Prostate gland (tissue), 2 donors: ENCODE results near the gene GREB1.
A peak's percentile ranks its signal among the peaks of the same experiment; 100 is the strongest.

ENCODE experiments used
- POLR2A ChIP-seq: fragments of 450-650 bp; IDR thresholded peaks from one replicate; pipeline ENCODE4 v1.6.1; 2016; ENCODE audit warnings: antibody characterized with exemption, mild to moderate bottlenecking
- POLR2AphosphoS5 ChIP-seq: sonication (generic); formaldehyde crosslinking; IDR thresholded peaks from one replicate; pipeline ENCODE4 v1.6.1; 2017; ENCODE audit warnings: antibody characterized with exemption
- TF ChIP-seq, protein P1 (sequence below), 4 experiments: fragments of 200-600 bp in 2 of 4; fragments of 450-650 bp in 2 of 4; sonication (generic) in 2 of 4; IDR thresholded peaks; 1 replicate in 3 of 4; 2 replicates in 1 of 4; pipeline ENCODE4 v1.5.1; 2016 to 2019; ENCODE audit warnings: antibody characterized with exemption in 4 of 4, mild to moderate bottlenecking in 2 of 4, moderate library complexity in 2 of 4

DNA sequence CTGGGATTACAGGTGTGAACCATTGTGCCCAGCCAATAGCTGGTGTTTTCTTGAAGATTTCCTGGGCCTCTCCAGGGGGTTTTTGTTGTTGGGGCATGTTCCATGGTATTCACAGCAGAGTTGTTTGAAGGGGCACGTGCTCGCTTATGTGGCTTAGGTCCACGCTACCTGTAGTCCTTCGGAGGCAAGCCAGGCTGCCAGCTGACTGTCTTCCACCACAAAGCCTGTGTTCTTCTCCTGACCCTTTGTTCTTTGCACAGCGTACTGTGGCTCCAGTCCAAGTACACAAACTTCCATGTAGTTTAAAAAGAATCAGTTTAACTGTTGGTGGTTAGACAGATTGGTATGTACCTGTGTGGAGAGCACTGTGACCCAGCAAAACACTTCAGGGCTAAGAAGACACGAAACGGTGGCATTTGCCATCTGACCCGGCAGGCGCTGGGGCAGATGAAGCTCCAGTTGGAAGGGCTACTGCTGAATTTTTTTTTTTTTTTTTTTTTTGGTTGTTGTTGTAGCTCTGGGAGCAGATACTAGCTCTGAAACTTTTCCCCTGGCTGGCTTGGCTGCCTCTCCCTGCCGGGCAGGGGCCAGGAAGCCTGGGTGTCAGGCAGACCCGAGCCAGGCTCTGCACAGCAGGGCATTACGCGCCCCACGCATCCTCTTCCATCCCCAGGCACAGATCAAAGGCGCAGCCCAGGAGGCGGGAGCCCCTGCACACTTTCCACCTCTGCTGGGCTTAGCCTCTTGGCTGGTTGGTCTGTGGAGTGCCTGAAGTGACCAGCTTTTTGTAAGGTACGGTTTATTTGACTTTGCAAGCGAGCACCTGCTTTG is 5.7 kb downstream of the GREB1 start:
- TF ChIP-seq, protein P1, sequence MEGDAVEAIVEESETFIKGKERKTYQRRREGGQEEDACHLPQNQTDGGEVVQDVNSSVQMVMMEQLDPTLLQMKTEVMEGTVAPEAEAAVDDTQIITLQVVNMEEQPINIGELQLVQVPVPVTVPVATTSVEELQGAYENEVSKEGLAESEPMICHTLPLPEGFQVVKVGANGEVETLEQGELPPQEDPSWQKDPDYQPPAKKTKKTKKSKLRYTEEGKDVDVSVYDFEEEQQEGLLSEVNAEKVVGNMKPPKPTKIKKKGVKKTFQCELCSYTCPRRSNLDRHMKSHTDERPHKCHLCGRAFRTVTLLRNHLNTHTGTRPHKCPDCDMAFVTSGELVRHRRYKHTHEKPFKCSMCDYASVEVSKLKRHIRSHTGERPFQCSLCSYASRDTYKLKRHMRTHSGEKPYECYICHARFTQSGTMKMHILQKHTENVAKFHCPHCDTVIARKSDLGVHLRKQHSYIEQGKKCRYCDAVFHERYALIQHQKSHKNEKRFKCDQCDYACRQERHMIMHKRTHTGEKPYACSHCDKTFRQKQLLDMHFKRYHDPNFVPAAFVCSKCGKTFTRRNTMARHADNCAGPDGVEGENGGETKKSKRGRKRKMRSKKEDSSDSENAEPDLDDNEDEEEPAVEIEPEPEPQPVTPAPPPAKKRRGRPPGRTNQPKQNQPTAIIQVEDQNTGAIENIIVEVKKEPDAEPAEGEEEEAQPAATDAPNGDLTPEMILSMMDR (IDR thresholded peaks at IDR 0.05) = no peak
- TF ChIP-seq POLR2A (no peak), POLR2AphosphoS5 (peak; percentile 96)
